DOHH2 (cell line): ENCODE data around the gene PLSCR3.

Source experiments
- CTCF ChIP-seq: fragments of 200-600 bp; sonication (generic); IDR thresholded peaks from one replicate; pipeline ENCODE4 v1.5.1; 2014; ENCODE audit warnings: antibody characterized with exemption, mild to moderate bottlenecking, low read depth, low read length; ENCODE audit not compliant: poor library complexity, severe bottlenecking
- EZH2phosphoT487 ChIP-seq: fragments of 200-600 bp; sonication (generic); IDR thresholded peaks from 2 replicates; pipeline ENCODE4 v1.6.1; 2017; ENCODE audit warnings: borderline replicate concordance, mild to moderate bottlenecking, antibody characterized with exemption, low read length, moderate library complexity, mixed read lengths

- TF ChIP-seq CTCF (no peak), EZH2phosphoT487 (no peak)
Observed at GRCh38 chr17:7383371-7383741, 11.0 kb downstream of the PLSCR3 start.
